GM21381 (cell line): Measurements from ENCODE around the gene KLF16.
"Not testable (repeated sequence)": the region's sequence is repeated elsewhere in the genome, so short reads cannot be mapped to it uniquely, and the experiment has no call there.

Experiments
- ATAC-seq: cut with Tn5 transposase; IDR thresholded peaks from one replicate; pipeline ENCODE4 v1.9.1; 2021; ENCODE audit warnings: mild to moderate bottlenecking, moderate library complexity; ENCODE audit not compliant: unreplicated experiment

KLF16 gene

DNA sequence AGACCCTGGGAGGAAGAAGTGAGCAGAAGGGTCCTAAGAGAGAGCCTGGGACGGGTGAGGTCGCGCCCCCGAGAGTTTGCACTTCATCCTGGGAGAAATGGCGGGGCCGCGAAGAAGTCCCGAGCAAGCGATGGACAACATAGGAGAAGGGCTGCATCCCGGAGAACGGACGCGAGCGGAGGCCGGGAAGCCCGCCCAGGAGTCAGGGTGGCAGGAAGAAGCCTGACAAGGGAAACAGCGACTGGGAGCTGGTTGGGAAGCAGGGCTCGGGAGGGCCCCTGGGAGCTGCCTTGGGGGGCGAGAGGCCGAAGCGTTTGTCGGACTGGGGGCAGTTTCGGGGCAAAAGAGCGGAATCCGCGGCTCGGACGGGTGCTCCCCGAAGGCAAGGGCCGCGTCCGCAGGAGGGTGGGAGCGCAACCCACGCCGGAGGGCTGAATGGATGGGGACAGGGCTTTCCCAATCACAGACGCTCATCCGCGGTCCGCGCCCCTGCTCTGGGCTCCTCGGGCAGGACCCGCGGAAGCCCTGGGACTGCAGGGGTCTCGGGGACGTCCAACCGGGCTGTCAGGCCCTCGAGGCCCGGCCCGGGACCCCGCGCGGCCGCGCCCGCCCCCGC lies 21.4 kb upstream of the KLF16 start:
- peak; percentile 13 for ATAC-seq

DNA sequence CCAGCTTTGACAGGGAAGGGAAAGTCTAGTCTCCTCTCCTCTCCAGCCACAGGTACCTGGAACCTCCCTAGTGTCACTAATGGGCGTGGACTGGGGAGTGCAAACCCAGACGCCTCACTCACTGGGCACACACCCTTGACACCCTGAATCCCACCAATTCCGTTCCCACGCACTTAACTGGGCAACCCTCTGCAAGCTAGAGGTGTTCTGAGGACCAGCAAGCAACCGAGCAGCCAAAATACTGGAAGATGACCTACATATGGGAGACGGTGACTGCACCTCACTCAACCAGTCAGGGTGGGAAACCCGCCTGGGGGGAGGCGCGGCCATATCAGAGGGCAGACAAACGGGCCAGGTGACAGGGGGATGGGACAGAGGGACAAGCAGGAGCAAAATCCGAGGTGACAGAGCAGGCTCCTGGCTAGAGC lies 20.9 kb upstream of the KLF16 start:
- ATAC-seq, result no peak

DNA sequence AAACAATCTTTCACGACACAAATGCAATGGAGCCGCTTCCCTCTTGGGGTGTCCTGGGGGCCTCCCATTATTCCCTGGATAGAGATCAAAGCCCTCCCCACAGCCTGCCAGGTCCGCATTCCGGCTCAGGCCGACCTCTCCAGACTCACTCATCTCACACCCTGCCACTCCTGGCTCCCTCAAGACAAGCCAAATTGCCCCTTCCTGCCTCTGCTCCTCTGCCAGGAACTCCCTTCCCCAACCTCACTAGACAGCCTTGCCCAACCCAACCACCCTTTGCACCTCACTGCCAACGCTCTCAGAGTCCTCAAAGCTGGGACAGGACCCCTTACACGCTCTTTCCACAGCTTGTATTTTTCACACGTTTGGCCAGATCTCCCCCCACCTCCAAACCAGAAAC lies 20.4 kb upstream of the KLF16 start:
- ATAC-seq, result no peak

DNA sequence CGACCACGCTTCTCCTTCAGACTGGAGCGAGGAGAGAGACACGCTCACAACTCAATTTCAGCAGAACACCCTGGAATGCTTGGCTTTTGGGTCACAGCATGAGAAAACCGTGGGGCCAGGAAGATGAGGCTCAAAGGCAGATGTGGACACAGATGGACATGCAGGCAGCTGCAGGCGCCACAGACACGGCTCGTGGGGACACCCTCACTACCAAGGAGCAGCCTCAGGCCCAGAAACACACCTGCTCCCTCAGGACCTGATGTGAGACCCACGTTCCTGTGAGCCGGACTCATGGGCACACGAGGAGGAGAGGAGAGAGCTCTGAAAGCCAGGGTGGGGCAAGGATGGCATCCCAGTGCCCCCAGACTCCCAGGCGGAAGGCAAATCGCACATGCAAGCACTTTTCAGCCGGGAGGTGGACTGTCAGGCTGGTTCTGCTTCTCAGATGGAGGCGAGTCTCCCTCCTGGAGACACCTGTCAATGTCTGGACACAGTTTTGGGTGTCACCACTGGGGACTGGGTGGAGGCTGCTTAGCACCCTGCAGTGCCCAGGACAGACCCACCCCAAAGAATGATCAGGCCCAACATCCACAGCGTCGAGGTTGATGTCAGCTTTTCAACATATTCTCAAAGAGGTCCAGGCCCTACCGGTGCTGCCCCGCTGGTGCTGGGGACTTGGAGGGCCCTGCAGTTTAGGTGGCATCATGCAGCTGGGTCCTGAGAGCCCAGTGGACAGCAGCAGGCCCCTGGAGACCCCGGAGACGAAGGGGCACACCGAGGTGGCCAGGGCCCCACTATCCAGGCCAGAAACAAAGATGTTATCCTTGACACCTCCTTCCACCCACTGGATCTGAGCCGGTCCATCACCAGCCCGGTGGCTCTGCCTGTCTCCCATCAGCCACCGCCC lies 19.7 kb upstream of the KLF16 start:
- no peak for ATAC-seq

DNA sequence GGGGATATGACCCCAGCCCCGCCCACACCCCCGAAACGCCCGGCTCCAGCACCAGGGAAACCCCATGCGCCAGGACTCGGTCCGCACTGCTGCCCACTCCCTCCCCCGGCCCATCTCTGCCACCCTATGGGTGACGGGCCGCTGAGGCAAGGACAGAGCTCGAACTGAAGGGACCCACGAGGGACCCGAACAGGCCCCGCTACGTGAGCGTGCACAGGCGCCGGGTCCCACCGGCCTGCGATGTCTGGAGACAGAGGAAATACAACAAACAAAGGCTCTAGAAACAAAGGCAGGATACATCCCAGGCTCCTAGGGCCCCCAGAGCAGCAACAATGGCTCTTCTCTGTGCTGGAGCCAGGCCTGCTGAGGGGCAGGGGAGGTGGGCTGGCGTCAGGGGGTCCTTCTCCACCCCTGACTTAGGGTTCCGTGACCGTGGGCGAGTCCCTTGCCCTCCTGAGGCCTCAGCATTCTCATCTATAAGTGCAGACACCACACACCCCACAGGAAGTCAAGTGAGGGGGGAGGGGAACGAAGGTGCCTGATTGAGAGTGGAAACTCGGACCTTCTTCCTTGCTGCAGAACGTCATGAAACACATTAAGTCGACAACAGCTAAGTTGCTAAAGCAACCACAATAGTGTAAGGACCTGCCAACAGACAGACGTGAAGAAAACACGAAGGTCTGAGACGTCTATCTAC lies 18.9 kb upstream of the KLF16 start:
- ATAC-seq, result no peak

DNA sequence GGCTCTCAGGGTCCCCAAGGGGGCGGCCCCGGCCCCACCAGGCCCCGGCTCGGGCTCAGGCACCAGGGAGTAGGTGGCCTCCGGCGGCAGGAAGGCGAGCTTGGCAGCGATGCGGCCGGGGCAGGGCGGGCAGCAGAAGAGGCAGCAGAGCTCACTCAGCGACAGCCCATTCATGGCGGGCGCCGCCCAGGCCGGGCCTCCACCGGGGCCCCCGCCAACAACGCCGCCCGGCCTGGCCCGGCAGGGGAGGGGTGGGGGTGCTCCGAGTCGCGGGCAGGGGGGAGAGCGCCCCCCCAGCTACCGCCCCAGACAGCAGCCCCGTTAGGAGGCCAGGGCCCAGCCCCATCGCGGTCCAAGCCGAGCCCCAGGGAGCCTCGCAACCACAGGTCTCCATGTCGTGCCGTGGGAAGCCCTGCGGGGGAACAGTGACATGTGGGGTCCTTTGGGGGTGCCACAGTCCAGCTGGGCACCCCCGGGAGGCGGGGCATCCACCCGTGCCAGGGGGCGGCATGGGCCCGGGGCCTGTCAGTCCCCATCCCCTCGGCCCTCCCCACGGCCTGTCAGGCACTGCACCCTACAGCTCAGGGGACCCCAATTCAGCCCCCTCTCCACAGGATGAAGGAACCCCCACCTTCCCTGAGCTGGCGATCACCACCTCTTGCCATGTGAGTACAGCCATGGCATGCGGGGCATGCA lies 18.2 kb upstream of the KLF16 start:
- ATAC-seq, result not testable (repeated sequence)

GRCh38 chr19:1880611-1881392 lies 17.4 kb upstream of the KLF16 start:
- ATAC-seq, result no peak

- ATAC-seq, result not testable (repeated sequence)
Observed at GRCh38 chr19:1879982-1880381, 16.6 kb upstream of the KLF16 start.

DNA sequence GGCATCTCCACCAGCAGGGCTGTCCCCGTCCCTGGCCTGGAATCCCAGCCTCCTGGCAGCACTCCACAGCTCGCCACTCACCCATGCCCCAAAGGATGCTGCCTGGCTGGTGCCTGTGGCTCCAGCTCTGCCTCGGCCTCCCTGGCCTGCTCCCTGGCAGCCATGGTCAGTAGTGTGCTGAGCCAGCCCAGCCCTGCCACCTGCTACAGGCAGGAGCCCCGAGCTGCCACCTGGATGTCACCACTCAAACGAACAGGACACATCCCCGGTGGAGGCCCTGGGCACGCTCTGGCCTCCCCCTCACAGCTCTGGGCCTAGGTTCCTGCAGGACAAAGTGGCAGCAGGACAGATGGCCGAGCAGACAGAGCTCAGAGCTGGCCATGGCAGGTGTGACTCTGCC lies 15.2 kb upstream of the KLF16 start:
- ATAC-seq, result not testable (repeated sequence)

DNA sequence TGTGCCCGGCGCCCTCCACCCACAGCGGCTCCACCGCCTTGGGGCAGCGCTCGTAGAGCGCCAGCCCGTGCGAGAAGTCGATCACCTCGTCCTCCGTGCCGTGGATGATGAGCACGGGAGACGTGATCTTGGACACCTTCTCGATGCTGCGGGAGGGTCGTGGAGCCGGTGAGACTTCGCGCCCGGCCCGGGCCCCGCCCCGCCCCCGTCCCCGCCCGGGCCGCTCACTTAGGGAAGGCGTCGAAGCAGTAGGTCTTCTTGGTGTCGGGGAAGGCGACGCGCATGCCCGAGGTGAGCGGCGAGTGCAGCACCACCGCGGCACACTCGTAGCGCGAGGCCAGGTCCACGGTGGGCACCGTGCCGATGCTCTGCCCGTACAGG lies 13.9 kb upstream of the KLF16 start:
- ATAC-seq, result not testable (repeated sequence)

DNA sequence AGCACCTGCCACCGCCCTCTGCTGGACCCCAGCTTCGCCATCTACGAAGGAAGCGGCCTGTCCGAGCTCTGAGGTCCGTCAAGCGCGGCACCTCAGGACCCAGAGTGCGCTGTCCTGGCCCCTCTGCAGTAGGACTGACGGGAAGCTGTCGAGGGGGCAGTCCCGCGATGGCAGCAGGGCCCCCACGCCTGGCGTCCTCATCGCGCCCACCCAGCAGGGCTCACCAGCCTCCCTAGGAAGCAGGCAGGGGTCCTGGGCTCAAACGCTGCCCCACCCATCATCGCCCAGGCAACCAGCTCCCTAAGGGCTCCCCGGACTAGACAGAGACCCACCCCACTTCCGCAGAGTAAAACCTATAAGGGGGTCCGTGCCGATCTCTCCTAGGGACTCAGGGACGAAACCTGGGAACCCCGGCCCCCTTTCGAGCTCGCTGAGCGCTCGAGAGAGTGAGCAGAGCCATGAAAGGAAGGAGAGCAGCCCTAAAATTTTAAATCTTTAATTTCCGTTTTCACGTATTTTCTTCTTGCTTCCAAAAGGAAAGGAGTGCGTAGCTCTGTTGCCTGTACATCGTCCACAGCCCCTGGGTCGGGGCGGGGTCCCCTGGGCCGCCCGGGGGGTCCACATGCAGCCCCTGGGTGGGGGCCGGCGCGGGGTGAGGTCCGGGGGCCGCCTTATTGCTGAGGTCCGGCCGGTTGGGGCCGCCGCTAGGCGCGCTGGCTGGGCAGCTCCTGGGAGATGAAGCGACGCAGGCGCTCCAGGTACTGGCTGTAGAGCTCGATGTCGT lies 13.3 kb upstream of the KLF16 start:
- ATAC-seq, result not testable (repeated sequence)

DNA sequence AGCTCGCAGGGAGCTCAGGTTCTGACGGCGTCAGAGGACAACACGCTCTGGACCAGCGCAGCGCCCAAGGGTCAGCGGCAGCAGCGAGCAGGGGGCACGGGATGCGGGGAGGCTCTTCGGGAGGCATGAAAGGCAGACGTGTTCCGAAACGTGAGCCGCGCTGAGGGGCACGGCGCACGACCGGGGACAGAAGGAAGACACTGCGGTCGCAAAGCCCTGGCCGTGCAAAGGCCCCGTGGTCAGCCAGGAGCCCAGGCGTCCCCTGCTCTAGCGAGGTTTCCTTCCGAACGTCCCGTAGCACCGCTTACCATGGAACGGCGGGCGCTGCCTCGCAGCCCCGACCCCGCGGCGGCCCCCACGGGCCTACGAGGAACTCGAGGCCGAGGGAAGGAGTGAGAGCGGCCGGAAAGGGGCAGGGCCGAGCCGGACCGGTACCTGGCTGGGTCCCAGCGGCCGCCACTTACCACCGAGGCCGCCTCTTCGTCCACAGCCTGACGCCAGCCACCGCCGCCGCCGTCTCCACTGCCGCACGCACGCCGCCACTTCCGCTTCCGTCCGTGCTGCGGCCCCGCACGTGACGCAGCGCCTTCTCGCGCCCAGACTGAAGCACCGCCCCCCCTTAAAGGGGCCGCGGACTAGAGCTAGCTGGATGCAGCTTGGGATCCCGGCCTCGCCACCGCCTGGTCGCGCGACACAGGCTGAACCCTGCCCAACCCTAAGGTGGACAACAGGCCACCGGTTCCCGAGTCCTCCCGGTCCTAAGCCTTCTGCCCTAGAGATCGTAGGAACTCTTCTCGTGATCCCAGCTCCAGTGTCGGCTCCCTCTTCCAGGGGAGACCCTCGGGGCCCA lies 12.5 kb upstream of the KLF16 start:
- peak; percentile 83 for ATAC-seq

GRCh38 chr19:1875265-1875645 lies 11.9 kb upstream of the KLF16 start:
- not testable (repeated sequence) for ATAC-seq

GRCh38 chr19:1874554-1875185 lies 11.3 kb upstream of the KLF16 start:
- ATAC-seq, result no peak

- no peak for ATAC-seq
Observed at GRCh38 chr19:1873524-1874473, 10.4 kb upstream of the KLF16 start.

DNA sequence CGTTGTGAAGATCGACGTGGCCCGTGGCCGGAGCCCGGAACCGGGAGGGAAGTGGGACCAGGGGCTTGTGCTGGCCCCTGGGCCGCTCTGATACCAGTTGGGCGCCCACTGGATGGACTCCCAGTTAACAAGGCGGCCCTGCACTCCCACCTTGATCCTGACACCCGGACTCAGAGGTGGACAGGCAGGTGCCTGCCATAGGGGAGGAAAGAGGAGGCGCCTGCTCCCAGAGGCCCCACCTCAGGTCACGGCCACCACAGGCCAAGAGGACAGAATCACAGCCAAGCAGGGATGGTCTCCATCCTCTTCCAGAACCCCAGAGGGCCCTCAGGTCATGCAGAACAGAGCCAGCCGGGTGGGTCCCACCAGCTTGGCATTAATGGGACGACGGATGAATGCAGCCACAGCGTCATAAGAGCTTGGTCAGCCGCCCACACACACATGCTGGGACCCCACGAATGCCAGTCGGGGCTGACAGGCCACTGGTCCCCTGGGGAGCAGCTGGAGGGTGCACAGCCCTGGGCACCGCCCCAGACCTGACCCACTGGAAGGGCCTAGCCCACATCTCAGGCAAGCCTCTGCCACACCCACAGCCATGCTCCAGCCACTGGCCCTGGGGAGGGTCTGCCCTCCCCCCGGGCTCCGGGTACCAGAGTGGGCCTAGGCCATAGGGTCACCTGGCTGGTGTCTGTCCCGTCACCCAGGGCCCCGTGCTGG lies 9.6 kb upstream of the KLF16 start:
- no peak for ATAC-seq
